GM12878 (cell line): ENCODE measurements around the gene THADA.

Experiments
- BMI1 ChIP-seq: fragments of 450-650 bp; IDR thresholded peaks from 2 replicates; pipeline ENCODE4 v1.6.1; 2016; ENCODE audit warnings: mild to moderate bottlenecking, moderate library complexity, borderline replicate concordance
- GABPA ChIP-seq: IDR thresholded peaks from 2 replicates; pipeline ENCODE4 v1.6.1; 2014; ENCODE audit warnings: antibody characterized with exemption, low read depth, mild to moderate bottlenecking, inconsistent platforms
- MYC ChIP-seq: IDR thresholded peaks from 2 replicates; pipeline ENCODE4 v1.6.1; 2011; ENCODE audit warnings: mild to moderate bottlenecking, low read length, moderate library complexity, inconsistent platforms; ENCODE audit not compliant: insufficient read depth, insufficient replicate concordance, insufficient read length, severe bottlenecking
- RAD51 ChIP-seq: fragments of 450-650 bp; IDR thresholded peaks from 2 replicates; pipeline ENCODE4 v1.6.1; 2016; ENCODE audit warnings: moderate library complexity, mild to moderate bottlenecking, inconsistent platforms
- RBBP5 ChIP-seq: fragments of 200-600 bp; sonication (generic); conservative IDR thresholded peaks from 2 replicates; pipeline ENCODE4 v1.6.1; 2016
- RCOR1 ChIP-seq: conservative IDR thresholded peaks from 2 replicates; pipeline ENCODE4 v1.6.1; 2012; ENCODE audit warnings: low read depth, low read length, improper control_type of control experiment
- SMC3 ChIP-seq: IDR thresholded peaks from 2 replicates; pipeline ENCODE4 v1.6.1; 2011; ENCODE audit warnings: low read length, improper control_type of control experiment, borderline replicate concordance
- SP1 ChIP-seq: IDR thresholded peaks from one replicate; pipeline ENCODE4 v1.6.1; 2011; ENCODE audit warnings: low read depth, low read length
- TF ChIP-seq, protein P1 (sequence below), 3 experiments: IDR thresholded peaks in 2 of 3; conservative IDR thresholded peaks in 1 of 3; 2 replicates each; pipeline ENCODE4 v1.5.1; 2011; ENCODE audit warnings: low read depth in 3 of 3, low read length in 3 of 3, mild to moderate bottlenecking in 3 of 3, control low read depth in 2 of 3, moderate library complexity in 2 of 3, inconsistent platforms in 1 of 3, mixed read lengths in 1 of 3; ENCODE audit not compliant: control insufficient read depth in 2 of 3, insufficient read depth in 1 of 3; ENCODE audit errors: extremely low read depth in 1 of 3

DNA sequence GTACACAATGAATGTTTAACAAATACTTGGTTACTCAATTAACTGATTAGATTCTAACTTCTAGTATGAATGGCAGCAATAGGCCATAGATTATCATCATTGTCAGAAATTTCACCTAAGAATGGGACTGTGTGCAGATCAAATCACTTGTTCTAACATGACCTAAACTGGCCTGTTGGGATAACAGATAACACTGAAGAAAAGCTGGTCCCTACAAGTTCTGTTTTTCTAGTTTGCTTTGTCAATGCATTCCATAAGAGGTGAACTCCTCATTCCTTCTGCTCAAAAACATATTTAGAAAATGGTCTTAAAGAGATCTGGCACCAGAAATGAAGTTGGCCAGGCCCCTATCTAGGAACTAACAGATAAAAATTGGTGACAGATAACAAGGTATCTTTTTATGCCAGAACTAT lies 175.4 kb downstream of the THADA start:
- TF ChIP-seq SMC3 (no peak), GABPA (no peak), RBBP5 (no peak), RAD51 (no peak), RCOR1 (no peak), BMI1 (no peak), SP1 (no peak), MYC (no peak)
- TF ChIP-seq, protein P1, sequence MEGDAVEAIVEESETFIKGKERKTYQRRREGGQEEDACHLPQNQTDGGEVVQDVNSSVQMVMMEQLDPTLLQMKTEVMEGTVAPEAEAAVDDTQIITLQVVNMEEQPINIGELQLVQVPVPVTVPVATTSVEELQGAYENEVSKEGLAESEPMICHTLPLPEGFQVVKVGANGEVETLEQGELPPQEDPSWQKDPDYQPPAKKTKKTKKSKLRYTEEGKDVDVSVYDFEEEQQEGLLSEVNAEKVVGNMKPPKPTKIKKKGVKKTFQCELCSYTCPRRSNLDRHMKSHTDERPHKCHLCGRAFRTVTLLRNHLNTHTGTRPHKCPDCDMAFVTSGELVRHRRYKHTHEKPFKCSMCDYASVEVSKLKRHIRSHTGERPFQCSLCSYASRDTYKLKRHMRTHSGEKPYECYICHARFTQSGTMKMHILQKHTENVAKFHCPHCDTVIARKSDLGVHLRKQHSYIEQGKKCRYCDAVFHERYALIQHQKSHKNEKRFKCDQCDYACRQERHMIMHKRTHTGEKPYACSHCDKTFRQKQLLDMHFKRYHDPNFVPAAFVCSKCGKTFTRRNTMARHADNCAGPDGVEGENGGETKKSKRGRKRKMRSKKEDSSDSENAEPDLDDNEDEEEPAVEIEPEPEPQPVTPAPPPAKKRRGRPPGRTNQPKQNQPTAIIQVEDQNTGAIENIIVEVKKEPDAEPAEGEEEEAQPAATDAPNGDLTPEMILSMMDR (IDR thresholded peaks at IDR 0.05 in 2 of 3, conservative IDR thresholded peaks at IDR 0.05 in 1 of 3; ENCODE audit: control insufficient read depth in 2 of 3, extremely low read depth in 1 of 3, insufficient read depth in 1 of 3, low read depth in 3 of 3, low read length in 3 of 3) = no peak
